ENCODE measurements around the gene TAF11L11. TPM values are rescaled to one million over a fixed set of nuclear protein-coding genes. Genes with fewer than 3 reads are reported as not detected.
"Not testable (repeated sequence)": the region's sequence is repeated elsewhere in the genome, so short reads cannot be mapped to it uniquely, and the experiment has no call there.

TAF11L11 gene
- not detected for total RNA-seq
- total RNA-seq, result 0 reads per million in 2 donors

GRCh38 chr5:17603880-17604279 lies at the start of gene TAF11L11:
TSS of gene TAF11L11 (plus strand) at chr5:17604183.
- not testable (repeated sequence) for DNase-seq; ATAC-seq; H3K27ac Mint-ChIP-seq; H3K4me1 Mint-ChIP-seq; H3K36me3 Mint-ChIP-seq (ENCODE audit: low read depth); H3K4me3 Mint-ChIP-seq; H3K27me3 Mint-ChIP-seq; H3K9me3 ChIP-seq (ENCODE audit: control insufficient read depth, low read length, poor library complexity, severe bottlenecking)

GRCh38 chr5:17585658-17586057 lies 18.3 kb upstream of the TAF11L11 start, which contains the start of gene TAF11L7:
TSS of gene TAF11L7 (minus strand) at chr5:17585758.
- DNase-seq; ATAC-seq; H3K27ac Mint-ChIP-seq; H3K4me1 Mint-ChIP-seq; H3K9me3 ChIP-seq (ENCODE audit: control insufficient read depth, low read length, poor library complexity, severe bottlenecking); H3K36me3 Mint-ChIP-seq (ENCODE audit: low read depth); H3K4me3 Mint-ChIP-seq; H3K27me3 Mint-ChIP-seq: not testable (repeated sequence)

GRCh38 chr5:17590860-17591259 lies 13.1 kb upstream of the TAF11L11 start, which contains the start of gene TAF11L8:
TSS of gene TAF11L8 (minus strand) at chr5:17590960.
- H3K9me3 ChIP-seq (ENCODE audit: control insufficient read depth, low read length, poor library complexity, severe bottlenecking); H3K4me3 Mint-ChIP-seq; DNase-seq; H3K27me3 Mint-ChIP-seq; H3K36me3 Mint-ChIP-seq (ENCODE audit: low read depth); H3K4me1 Mint-ChIP-seq; ATAC-seq; H3K27ac Mint-ChIP-seq: not testable (repeated sequence)

DNA sequence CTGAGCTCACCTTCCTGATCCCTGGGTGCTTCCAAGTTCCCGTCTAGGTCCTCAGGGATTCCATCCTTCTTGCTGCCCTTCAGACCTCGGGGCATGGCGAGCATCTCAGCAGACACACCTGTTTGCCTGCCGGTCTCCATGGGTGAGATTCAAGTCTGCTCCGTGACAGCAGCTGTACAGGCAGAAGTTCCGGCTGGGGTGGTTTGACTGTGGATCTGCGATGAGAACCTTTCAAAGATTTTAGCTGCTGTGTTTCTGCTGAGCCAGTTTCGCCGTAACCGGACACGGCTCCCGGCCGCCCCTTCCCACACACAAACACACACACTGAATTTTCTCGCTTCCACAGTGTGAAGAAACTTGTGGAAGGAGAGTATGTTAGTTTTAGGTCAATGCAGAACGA lies 9.7 kb upstream of the TAF11L11 start, which contains the start of gene TAF11L9:
TSS of gene TAF11L9 (minus strand) at position 140 of the 400 bp plus-strand sequence.
- H3K36me3 Mint-ChIP-seq (ENCODE audit: low read depth); H3K27me3 Mint-ChIP-seq; H3K9me3 ChIP-seq (ENCODE audit: control insufficient read depth, low read length, poor library complexity, severe bottlenecking); H3K27ac Mint-ChIP-seq; ATAC-seq; H3K4me1 Mint-ChIP-seq; H3K4me3 Mint-ChIP-seq: not testable (repeated sequence)
- DNase-seq, result peak in 1 of 3 donors; percentile 12

GRCh38 chr5:17597728-17598127 lies 6.3 kb upstream of the TAF11L11 start, which contains the start of gene TAF11L10:
TSS of gene TAF11L10 (minus strand) at chr5:17597828.
- not testable (repeated sequence) for H3K4me1 Mint-ChIP-seq; ATAC-seq; H3K36me3 Mint-ChIP-seq (ENCODE audit: low read depth); H3K27me3 Mint-ChIP-seq; H3K9me3 ChIP-seq (ENCODE audit: control insufficient read depth, low read length, poor library complexity, severe bottlenecking); H3K27ac Mint-ChIP-seq; DNase-seq; H3K4me3 Mint-ChIP-seq

GRCh38 chr5:17604951-17605350 lies 968 bp downstream of the TAF11L11 start:
- H3K9me3 ChIP-seq (ENCODE audit: control insufficient read depth, low read length, poor library complexity, severe bottlenecking), result no peaks in the 10 kb centered on the region
- Mint-ChIP-seq H3K36me3 (ENCODE audit: low read depth) (no peaks in the 10 kb centered on the region), H3K27me3 (no peaks in the 10 kb centered on the region), H3K4me1 (no peaks in the 10 kb centered on the region), H3K4me3 (no peak overlapping the region), H3K27ac (no peak overlapping the region)
- no peak for DNase-seq
- no peak for ATAC-seq

GRCh38 chr5:17607461-17607860 lies 3.5 kb downstream of the TAF11L11 start:
- not testable (repeated sequence) for H3K36me3 Mint-ChIP-seq (ENCODE audit: low read depth); H3K27ac Mint-ChIP-seq; ATAC-seq; DNase-seq; H3K27me3 Mint-ChIP-seq; H3K4me1 Mint-ChIP-seq; H3K9me3 ChIP-seq (ENCODE audit: control insufficient read depth, low read length, poor library complexity, severe bottlenecking); H3K4me3 Mint-ChIP-seq

DNA sequence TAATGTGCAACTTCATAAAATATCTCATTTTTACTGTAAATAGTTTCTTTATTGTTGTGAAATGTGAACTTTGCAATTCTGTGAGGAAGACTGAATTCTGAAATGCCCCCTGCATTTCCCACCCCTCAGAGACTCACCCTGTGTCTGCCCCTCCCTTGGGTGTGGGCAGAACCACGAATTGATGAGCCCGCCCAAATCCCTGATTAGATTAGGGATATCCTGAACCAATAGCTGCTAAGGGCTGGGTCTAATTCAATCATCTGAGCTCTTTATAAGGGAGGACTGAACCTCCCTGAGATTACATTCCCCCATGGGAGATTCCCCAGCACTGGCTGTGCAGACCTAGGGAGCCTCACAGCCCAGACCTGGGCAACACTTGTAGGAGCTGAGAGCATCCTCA lies 6.1 kb downstream of the TAF11L11 start, which contains the start of gene TAF11L12:
TSS of gene TAF11L12 (plus strand) at position 301 of the 400 bp plus-strand sequence.
- H3K27me3 Mint-ChIP-seq; H3K27ac Mint-ChIP-seq; ATAC-seq; H3K4me1 Mint-ChIP-seq; DNase-seq; H3K4me3 Mint-ChIP-seq; H3K9me3 ChIP-seq (ENCODE audit: control insufficient read depth, low read length, poor library complexity, severe bottlenecking); H3K36me3 Mint-ChIP-seq (ENCODE audit: low read depth): not testable (repeated sequence)

GRCh38 chr5:17614872-17615605 lies 11.1 kb downstream of the TAF11L11 start:
- Mint-ChIP-seq H3K4me1 (no peaks in the 10 kb centered on the region), H3K27me3 (no peaks in the 10 kb centered on the region), H3K36me3 (ENCODE audit: low read depth) (no peaks in the 10 kb centered on the region), H3K27ac (no peak overlapping the region), H3K4me3 (no peak overlapping the region)
- H3K9me3 ChIP-seq (ENCODE audit: control insufficient read depth, low read length, poor library complexity, severe bottlenecking), result no peaks in the 10 kb centered on the region
- DNase-seq, result no peak
- ATAC-seq, result no peak

- Mint-ChIP-seq H3K4me1 (no peaks in the 10 kb centered on the region), H3K4me3 (no peak overlapping the region), H3K36me3 (ENCODE audit: low read depth) (no peaks in the 10 kb centered on the region), H3K27ac (no peak overlapping the region), H3K27me3 (no peaks in the 10 kb centered on the region)
- H3K9me3 ChIP-seq (ENCODE audit: control insufficient read depth, low read length, poor library complexity, severe bottlenecking), result no peaks in the 10 kb centered on the region
- DNase-seq (no peak), ATAC-seq (no peak)
Measured at GRCh38 chr5:17619354-17619753, 15.4 kb downstream of the TAF11L11 start.

DNA sequence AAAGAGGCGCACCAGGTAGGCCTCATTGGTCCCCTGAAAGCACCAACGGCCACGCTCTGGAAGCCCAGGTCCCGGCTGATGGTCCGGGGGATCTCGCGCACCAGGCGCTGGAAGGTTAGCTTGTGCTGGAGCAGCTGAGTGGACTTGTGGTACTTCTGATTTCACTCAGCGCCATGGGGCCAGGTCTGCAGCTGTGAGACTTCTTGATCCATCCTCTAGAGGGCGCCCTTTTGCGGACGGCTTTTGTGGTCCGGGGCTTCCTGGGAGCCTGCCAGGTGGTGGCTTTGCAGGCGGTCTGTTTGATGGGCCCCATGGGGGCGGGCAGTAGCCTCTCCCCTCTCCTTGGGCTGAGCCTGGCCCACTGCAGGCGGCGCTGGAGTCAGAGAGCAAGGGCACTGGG lies 16.6 kb downstream of the TAF11L11 start:
- H3K27me3 Mint-ChIP-seq, result no peaks in the 10 kb centered on the region
- H3K9me3 ChIP-seq (ENCODE audit: control insufficient read depth, low read length, poor library complexity, severe bottlenecking), result no peaks in the 10 kb centered on the region
- no peak overlapping the region for H3K4me3 Mint-ChIP-seq
- no peaks in the 10 kb centered on the region for H3K4me1 Mint-ChIP-seq
- DNase-seq (no peak), ATAC-seq (no peak)
- no peaks in the 10 kb centered on the region for H3K36me3 Mint-ChIP-seq (ENCODE audit: low read depth)
- no peak overlapping the region for H3K27ac Mint-ChIP-seq

GRCh38 chr5:17625686-17626085 lies 21.7 kb downstream of the TAF11L11 start:
- Mint-ChIP-seq H3K36me3 (ENCODE audit: low read depth) (no peaks in the 10 kb centered on the region), H3K27me3 (no peaks in the 10 kb centered on the region), H3K4me3 (no peak overlapping the region), H3K4me1 (no peaks in the 10 kb centered on the region), H3K27ac (no peak overlapping the region)
- DNase-seq (no peak), ATAC-seq (no peak)
- no peaks in the 10 kb centered on the region for H3K9me3 ChIP-seq (ENCODE audit: control insufficient read depth, low read length, poor library complexity, severe bottlenecking)

GRCh38 chr5:17631788-17632187 lies 27.8 kb downstream of the TAF11L11 start, which contains the start of gene TAF11L13:
TSS of gene TAF11L13 (plus strand) at chr5:17632088.
- ATAC-seq; H3K4me1 Mint-ChIP-seq; H3K27me3 Mint-ChIP-seq; H3K36me3 Mint-ChIP-seq (ENCODE audit: low read depth); H3K4me3 Mint-ChIP-seq; H3K9me3 ChIP-seq (ENCODE audit: control insufficient read depth, low read length, poor library complexity, severe bottlenecking); H3K27ac Mint-ChIP-seq; DNase-seq: not testable (repeated sequence)

- H3K9me3 ChIP-seq (ENCODE audit: control insufficient read depth, low read length, poor library complexity, severe bottlenecking), result no peaks in the 10 kb centered on the region
- Mint-ChIP-seq H3K4me1 (no peaks in the 10 kb centered on the region), H3K27me3 (no peaks in the 10 kb centered on the region), H3K36me3 (ENCODE audit: low read depth) (no peaks in the 10 kb centered on the region), H3K27ac (no peak within 1 kb of the TSS), H3K4me3 (no peak within 1 kb of the TSS)
- no peak for DNase-seq
- ATAC-seq, result no peak
Measured at GRCh38 chr5:17634160-17634559, 30.2 kb downstream of the TAF11L11 start, which contains the start of gene TAF11L14. TSS of gene TAF11L14 (plus strand) at chr5:17634460.
